ENCODE results near the gene FOXP3.

DNA sequence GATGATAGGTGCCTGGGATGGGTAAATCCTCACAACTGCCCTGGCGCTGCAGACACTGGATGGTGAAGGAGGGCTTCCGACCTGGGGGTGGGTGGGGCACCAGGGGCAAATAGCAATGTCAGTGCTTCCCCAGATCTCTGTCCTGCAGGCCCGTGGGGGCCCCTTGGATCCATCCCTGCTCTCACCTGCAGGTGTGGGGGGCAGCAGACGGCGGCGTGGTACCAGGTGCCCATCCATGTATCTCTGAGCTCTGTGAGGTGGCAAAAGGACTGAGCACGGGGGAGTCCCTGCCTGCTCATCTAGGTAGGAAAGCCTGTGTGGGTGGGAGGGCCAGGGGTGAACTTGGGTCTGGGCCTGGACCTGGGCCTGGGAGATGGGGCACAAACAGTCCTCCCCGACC, 58.0 kb downstream of the FOXP3 start:
- TF ChIP-seq, protein P1, sequence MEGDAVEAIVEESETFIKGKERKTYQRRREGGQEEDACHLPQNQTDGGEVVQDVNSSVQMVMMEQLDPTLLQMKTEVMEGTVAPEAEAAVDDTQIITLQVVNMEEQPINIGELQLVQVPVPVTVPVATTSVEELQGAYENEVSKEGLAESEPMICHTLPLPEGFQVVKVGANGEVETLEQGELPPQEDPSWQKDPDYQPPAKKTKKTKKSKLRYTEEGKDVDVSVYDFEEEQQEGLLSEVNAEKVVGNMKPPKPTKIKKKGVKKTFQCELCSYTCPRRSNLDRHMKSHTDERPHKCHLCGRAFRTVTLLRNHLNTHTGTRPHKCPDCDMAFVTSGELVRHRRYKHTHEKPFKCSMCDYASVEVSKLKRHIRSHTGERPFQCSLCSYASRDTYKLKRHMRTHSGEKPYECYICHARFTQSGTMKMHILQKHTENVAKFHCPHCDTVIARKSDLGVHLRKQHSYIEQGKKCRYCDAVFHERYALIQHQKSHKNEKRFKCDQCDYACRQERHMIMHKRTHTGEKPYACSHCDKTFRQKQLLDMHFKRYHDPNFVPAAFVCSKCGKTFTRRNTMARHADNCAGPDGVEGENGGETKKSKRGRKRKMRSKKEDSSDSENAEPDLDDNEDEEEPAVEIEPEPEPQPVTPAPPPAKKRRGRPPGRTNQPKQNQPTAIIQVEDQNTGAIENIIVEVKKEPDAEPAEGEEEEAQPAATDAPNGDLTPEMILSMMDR (conservative IDR thresholded peaks at IDR 0.05; ENCODE audit: low read depth in 2 of 2): no peak
- TF ChIP-seq POLR2AphosphoS5 (IDR thresholded peaks at IDR 0.05; ENCODE audit: low read depth) (no peak), NANOG (IDR thresholded peaks at IDR 0.05; ENCODE audit: borderline replicate concordance) (no peak), EZH2 (IDR thresholded peaks at IDR 0.05; ENCODE audit: low read depth, unreplicated experiment) (no peak), JUNB (IDR thresholded peaks at IDR 0.05; ENCODE audit: unreplicated experiment) (no peak), EZH2phosphoT487 (IDR thresholded peaks at IDR 0.05; ENCODE audit: unreplicated experiment) (no peak), ZNF114 (CRISPR knock-in tag; IDR thresholded peaks at IDR 0.05) (no peak), CREB1 (CRISPR knock-in tag; IDR thresholded peaks at IDR 0.05; ENCODE audit: low read depth) (no peak), ZNF331 (CRISPR knock-in tag; IDR thresholded peaks at IDR 0.05; ENCODE audit: low read depth) (no peak), STAT1 (IDR thresholded peaks at IDR 0.05; ENCODE audit: unreplicated experiment) (no peak)
- TF ChIP-seq, protein P2, sequence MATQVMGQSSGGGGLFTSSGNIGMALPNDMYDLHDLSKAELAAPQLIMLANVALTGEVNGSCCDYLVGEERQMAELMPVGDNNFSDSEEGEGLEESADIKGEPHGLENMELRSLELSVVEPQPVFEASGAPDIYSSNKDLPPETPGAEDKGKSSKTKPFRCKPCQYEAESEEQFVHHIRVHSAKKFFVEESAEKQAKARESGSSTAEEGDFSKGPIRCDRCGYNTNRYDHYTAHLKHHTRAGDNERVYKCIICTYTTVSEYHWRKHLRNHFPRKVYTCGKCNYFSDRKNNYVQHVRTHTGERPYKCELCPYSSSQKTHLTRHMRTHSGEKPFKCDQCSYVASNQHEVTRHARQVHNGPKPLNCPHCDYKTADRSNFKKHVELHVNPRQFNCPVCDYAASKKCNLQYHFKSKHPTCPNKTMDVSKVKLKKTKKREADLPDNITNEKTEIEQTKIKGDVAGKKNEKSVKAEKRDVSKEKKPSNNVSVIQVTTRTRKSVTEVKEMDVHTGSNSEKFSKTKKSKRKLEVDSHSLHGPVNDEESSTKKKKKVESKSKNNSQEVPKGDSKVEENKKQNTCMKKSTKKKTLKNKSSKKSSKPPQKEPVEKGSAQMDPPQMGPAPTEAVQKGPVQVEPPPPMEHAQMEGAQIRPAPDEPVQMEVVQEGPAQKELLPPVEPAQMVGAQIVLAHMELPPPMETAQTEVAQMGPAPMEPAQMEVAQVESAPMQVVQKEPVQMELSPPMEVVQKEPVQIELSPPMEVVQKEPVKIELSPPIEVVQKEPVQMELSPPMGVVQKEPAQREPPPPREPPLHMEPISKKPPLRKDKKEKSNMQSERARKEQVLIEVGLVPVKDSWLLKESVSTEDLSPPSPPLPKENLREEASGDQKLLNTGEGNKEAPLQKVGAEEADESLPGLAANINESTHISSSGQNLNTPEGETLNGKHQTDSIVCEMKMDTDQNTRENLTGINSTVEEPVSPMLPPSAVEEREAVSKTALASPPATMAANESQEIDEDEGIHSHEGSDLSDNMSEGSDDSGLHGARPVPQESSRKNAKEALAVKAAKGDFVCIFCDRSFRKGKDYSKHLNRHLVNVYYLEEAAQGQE (IDR thresholded peaks at IDR 0.05; ENCODE audit: unreplicated experiment): no peak
- TF ChIP-seq, protein P3, sequence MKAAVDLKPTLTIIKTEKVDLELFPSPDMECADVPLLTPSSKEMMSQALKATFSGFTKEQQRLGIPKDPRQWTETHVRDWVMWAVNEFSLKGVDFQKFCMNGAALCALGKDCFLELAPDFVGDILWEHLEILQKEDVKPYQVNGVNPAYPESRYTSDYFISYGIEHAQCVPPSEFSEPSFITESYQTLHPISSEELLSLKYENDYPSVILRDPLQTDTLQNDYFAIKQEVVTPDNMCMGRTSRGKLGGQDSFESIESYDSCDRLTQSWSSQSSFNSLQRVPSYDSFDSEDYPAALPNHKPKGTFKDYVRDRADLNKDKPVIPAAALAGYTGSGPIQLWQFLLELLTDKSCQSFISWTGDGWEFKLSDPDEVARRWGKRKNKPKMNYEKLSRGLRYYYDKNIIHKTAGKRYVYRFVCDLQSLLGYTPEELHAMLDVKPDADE (IDR thresholded peaks at IDR 0.05): no peak
- TF ChIP-seq, protein P4, sequence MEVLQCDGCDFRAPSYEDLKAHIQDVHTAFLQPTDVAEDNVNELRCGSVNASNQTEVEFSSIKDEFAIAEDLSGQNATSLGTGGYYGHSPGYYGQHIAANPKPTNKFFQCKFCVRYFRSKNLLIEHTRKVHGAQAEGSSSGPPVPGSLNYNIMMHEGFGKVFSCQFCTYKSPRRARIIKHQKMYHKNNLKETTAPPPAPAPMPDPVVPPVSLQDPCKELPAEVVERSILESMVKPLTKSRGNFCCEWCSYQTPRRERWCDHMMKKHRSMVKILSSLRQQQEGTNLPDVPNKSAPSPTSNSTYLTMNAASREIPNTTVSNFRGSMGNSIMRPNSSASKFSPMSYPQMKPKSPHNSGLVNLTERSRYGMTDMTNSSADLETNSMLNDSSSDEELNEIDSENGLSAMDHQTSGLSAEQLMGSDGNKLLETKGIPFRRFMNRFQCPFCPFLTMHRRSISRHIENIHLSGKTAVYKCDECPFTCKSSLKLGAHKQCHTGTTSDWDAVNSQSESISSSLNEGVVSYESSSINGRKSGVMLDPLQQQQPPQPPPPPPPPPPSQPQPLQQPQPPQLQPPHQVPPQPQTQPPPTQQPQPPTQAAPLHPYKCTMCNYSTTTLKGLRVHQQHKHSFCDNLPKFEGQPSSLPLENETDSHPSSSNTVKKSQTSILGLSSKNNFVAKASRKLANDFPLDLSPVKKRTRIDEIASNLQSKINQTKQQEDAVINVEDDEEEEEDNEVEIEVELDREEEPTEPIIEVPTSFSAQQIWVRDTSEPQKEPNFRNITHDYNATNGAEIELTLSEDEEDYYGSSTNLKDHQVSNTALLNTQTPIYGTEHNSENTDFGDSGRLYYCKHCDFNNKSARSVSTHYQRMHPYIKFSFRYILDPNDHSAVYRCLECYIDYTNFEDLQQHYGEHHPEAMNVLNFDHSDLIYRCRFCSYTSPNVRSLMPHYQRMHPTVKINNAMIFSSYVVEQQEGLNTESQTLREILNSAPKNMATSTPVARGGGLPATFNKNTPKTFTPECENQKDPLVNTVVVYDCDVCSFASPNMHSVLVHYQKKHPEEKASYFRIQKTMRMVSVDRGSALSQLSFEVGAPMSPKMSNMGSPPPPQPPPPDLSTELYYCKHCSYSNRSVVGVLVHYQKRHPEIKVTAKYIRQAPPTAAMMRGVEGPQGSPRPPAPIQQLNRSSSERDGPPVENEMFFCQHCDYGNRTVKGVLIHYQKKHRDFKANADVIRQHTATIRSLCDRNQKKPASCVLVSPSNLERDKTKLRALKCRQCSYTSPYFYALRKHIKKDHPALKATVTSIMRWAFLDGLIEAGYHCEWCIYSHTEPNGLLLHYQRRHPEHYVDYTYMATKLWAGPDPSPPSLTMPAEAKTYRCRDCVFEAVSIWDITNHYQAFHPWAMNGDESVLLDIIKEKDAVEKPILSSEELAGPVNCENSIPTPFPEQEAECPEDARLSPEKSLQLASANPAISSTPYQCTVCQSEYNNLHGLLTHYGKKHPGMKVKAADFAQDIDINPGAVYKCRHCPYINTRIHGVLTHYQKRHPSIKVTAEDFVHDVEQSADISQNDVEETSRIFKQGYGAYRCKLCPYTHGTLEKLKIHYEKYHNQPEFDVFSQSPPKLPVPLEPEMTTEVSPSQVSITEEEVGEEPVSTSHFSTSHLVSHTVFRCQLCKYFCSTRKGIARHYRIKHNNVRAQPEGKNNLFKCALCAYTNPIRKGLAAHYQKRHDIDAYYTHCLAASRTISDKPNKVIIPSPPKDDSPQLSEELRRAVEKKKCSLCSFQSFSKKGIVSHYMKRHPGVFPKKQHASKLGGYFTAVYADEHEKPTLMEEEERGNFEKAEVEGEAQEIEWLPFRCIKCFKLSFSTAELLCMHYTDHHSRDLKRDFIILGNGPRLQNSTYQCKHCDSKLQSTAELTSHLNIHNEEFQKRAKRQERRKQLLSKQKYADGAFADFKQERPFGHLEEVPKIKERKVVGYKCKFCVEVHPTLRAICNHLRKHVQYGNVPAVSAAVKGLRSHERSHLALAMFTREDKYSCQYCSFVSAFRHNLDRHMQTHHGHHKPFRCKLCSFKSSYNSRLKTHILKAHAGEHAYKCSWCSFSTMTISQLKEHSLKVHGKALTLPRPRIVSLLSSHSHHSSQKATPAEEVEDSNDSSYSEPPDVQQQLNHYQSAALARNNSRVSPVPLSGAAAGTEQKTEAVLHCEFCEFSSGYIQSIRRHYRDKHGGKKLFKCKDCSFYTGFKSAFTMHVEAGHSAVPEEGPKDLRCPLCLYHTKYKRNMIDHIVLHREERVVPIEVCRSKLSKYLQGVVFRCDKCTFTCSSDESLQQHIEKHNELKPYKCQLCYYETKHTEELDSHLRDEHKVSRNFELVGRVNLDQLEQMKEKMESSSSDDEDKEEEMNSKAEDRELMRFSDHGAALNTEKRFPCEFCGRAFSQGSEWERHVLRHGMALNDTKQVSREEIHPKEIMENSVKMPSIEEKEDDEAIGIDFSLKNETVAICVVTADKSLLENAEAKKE (CRISPR knock-in tag; IDR thresholded peaks at IDR 0.05): no peak
